Smooth muscle cell (in vitro differentiated cells): Measurements from ENCODE around the gene FER. TPM values are rescaled to one million over a fixed set of nuclear protein-coding genes. Genes with fewer than 3 reads are reported as not detected.

Experiments used
- DNase-seq: peaks from one replicate; lab custom pipeline; 2025; ENCODE audit not compliant: unreplicated experiment; lab: John Stamatoyannopoulos, UW
- H2AFZ ChIP-seq: fragments of 200-600 bp; sonication (generic); 2 replicates; pipeline ENCODE4 v1.6.0; 2016; ENCODE audit warnings: antibody characterized with exemption, low read depth, mild to moderate bottlenecking
- H3F3A ChIP-seq: fragments of 200-600 bp; sonication (generic); 2 replicates; pipeline ENCODE4 v1.6.0; 2017; ENCODE audit warnings: antibody characterized with exemption, low read depth
- H3K27ac ChIP-seq: fragments of 200-600 bp; sonication (generic); 2 replicates; pipeline ENCODE4 v1.5.1; 2016; ENCODE audit warnings: low read depth, mild to moderate bottlenecking
- H3K27me3 ChIP-seq: fragments of 200-600 bp; sonication (generic); 2 replicates; pipeline ENCODE4 v1.6.1; 2016; ENCODE audit warnings: low read depth, mild to moderate bottlenecking
- H3K36me3 ChIP-seq: fragments of 200-600 bp; sonication (generic); 2 replicates; pipeline ENCODE4 v1.5.1; 2016; ENCODE audit warnings: low read depth
- H3K4me1 ChIP-seq: fragments of 200-600 bp; sonication (generic); 2 replicates; pipeline ENCODE4 v1.5.1; 2016; ENCODE audit warnings: low read depth
- H3K4me2 ChIP-seq: fragments of 200-600 bp; sonication (generic); 2 replicates; pipeline ENCODE4 v1.6.0; 2016; ENCODE audit warnings: mild to moderate bottlenecking
- H3K4me3 ChIP-seq: fragments of 200-600 bp; sonication (generic); 2 replicates; pipeline ENCODE4 v1.5.1; 2016; ENCODE audit warnings: mild to moderate bottlenecking
- H3K79me2 ChIP-seq: fragments of 200-600 bp; sonication (generic); 2 replicates; pipeline ENCODE4 v1.6.0; 2016; ENCODE audit warnings: low read depth, mild to moderate bottlenecking
- H3K9ac ChIP-seq: fragments of 200-600 bp; sonication (generic); 2 replicates; pipeline ENCODE4 v1.6.0; 2016; ENCODE audit warnings: low read depth
- H3K9me3 ChIP-seq: fragments of 200-600 bp; sonication (generic); replicated peaks from 2 replicates; pipeline ENCODE4 v1.5.1; 2016; ENCODE audit warnings: low read depth
- H4K20me1 ChIP-seq: fragments of 200-600 bp; sonication (generic); 2 replicates; pipeline ENCODE4 v1.6.0; 2016; ENCODE audit warnings: low read depth
- WGBS: methylation state at CpG from one replicate; pipeline ENCODE4 v1.1.7; 2016; ENCODE audit warnings: low lambda C conversion rate; 5-methylcytosine and 5-hydroxymethylcytosine counted together
- polyA plus RNA-seq: library from polyadenylated mRNA; unstranded; fragments of >200 nt; fragmentation: Nextera tagmentation; extraction: Ambion mirVana; gene quantifications from 2 replicates; pipeline ENCODE4 v1.2.1, GENCODE V29; 2016
- total RNA-seq: library from RNA; depleted of rRNA; stranded (reverse); fragments of >200 nt; gene quantifications from 2 replicates; pipeline ENCODE4 v1.2.3, GENCODE V29; 2014
- TF ChIP-seq, protein P1 (sequence below): fragments of 200-600 bp; sonication (generic); IDR thresholded peaks from 2 replicates; pipeline ENCODE4 v1.5.1; 2017; ENCODE audit warnings: borderline replicate concordance, mild to moderate bottlenecking, antibody characterized with exemption; ENCODE audit not compliant: insufficient read depth, poor library complexity, severe bottlenecking

The FER gene
- total and polyA plus RNA-seq, 2 experiments from 2014 or later = 15.6 to 16.4 TPM

DNA sequence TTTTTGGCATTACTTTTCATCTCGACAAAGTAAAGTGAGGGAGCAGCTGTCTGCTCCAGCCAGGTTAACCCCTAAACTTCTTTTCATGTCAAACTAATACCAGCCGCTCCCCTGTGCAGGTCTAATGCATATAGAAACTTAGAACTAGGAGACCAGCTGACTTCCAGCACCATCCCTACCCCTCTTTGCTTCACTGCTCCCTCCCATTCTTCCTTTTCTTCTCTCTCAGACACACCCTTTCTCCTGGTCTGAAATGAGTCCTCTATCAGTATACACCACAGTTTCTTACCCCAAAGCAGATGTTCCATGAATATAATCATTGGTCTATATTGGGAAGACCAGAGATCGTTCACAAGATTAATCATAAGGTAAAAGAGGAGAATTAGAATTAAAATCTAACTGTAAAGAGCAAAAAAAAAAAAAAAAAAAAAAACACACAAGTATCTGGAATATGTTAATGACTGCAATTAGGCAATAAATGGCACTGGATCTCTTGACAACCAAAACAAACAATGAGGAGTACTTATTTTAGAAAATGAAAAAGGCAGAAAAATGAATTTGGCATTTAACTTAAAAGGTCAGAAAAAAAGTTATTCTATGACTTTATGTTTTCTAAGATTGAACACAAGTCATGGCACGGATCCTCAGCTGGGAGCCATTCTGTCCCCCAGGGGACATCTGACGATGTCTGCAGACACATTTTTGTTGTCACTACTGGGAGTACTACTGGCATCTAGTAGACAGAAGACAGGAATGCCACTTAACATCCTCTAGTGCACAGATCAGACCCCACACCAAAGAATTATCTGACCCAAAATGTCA, 452.3 kb downstream of the FER start:
- DNase-seq = no peak
- Histone ChIP-seq H3K27me3 (no peaks in the 10 kb centered on the region), H3K4me2 (no peak overlapping the region), H4K20me1 (no peaks in the 10 kb centered on the region), H3K4me3 (no peak overlapping the region), H2AFZ (no peak overlapping the region), H3K9ac (no peak overlapping the region), H3K36me3 (no peaks in the 10 kb centered on the region), H3K9me3 (peaks cover 6% of the 10 kb centered on the region), H3K4me1 (no peaks in the 10 kb centered on the region), H3K27ac (no peak overlapping the region), H3K79me2 (no peaks in the 10 kb centered on the region), H3F3A (no peaks in the 10 kb centered on the region)
- WGBS = 85% methylated on average over 5 of the region's 5 CpGs
- TF ChIP-seq, protein P1, sequence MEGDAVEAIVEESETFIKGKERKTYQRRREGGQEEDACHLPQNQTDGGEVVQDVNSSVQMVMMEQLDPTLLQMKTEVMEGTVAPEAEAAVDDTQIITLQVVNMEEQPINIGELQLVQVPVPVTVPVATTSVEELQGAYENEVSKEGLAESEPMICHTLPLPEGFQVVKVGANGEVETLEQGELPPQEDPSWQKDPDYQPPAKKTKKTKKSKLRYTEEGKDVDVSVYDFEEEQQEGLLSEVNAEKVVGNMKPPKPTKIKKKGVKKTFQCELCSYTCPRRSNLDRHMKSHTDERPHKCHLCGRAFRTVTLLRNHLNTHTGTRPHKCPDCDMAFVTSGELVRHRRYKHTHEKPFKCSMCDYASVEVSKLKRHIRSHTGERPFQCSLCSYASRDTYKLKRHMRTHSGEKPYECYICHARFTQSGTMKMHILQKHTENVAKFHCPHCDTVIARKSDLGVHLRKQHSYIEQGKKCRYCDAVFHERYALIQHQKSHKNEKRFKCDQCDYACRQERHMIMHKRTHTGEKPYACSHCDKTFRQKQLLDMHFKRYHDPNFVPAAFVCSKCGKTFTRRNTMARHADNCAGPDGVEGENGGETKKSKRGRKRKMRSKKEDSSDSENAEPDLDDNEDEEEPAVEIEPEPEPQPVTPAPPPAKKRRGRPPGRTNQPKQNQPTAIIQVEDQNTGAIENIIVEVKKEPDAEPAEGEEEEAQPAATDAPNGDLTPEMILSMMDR = no peak

DNA sequence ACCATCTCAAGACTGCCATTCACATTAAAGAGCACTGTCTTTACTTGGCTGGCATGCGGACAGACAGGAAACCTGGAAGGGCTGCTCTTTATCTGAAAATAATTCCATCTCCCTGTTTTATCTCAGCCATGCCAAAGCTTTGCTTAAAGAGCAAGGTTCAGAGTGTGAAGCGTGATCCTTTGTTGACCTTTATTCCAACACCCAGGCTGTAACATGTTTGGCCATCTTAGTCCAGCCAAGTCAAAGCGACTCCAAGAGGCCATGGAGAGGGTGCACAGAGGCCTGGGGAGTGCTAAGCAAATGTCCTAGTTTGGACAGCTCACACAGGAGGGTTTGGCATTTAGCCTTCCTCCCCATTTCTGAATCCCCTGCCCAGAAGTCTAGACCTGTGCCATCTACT, 467.3 kb downstream of the FER start:
- Histone ChIP-seq H3K27me3 (no peaks in the 10 kb centered on the region), H3K9ac (no peak overlapping the region), H3K36me3 (no peaks in the 10 kb centered on the region), H3K4me3 (no peak overlapping the region), H3F3A (no peaks in the 10 kb centered on the region), H3K4me2 (no peak overlapping the region), H3K79me2 (no peaks in the 10 kb centered on the region), H3K9me3 (no peaks in the 10 kb centered on the region), H3K4me1 (no peaks in the 10 kb centered on the region), H2AFZ (no peak overlapping the region), H3K27ac (no peak overlapping the region), H4K20me1 (no peaks in the 10 kb centered on the region)
- no peak for DNase-seq
- TF ChIP-seq, protein P1 = no peak
- WGBS = 85% methylated on average over 3 of the region's 3 CpGs

DNA sequence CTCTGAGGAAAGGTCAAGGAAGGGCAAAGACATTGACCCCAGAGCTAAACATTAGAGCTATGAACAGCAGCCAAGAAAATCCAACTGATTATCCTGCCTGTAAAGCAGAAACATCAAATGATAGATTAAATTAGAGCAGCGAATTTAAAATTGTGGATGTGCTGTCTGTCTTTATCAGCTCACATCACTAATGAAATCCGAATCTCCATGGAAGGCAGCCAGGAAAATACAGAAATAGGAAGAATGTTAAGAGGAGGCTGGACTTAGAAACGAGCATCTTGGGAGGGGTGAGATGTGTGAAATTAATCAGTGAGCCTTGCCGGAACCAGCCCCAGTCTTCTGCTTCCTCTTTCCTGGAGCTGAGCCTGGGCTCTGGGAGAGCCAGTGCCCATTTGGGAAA, 471.1 kb downstream of the FER start:
- Histone ChIP-seq H3K4me3 (no peak overlapping the region), H3K79me2 (no peaks in the 10 kb centered on the region), H2AFZ (no peak overlapping the region), H3K36me3 (no peaks in the 10 kb centered on the region), H3F3A (no peaks in the 10 kb centered on the region), H3K4me1 (no peaks in the 10 kb centered on the region), H3K9me3 (no peaks in the 10 kb centered on the region), H4K20me1 (no peaks in the 10 kb centered on the region), H3K27me3 (no peaks in the 10 kb centered on the region), H3K27ac (no peak overlapping the region), H3K4me2 (no peak overlapping the region), H3K9ac (no peak overlapping the region)
- DNase-seq = no peak
- 91% methylated on average over 4 of the region's 4 CpGs for WGBS
- TF ChIP-seq, protein P1 = no peak

DNA sequence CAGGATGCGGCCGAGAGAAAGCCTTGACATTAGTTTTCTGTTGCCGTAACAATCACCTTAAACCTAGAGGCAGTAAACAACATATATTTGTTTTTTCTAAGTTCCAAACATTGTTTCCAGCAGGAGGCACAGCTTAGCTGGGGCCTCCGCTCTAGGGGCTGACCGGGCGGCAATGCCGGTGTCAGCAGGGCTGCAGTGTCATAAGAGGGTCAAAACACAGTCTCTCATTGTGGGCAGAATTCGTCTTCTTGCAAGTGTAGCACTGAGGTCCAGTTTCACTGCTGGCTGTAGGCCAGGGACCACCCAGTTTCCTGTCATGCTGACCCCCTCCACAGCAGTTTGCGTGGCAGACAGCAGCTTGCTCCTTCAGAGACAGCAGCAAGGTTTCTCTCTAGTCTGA, 475.8 kb downstream of the FER start:
- Histone ChIP-seq H3K27ac (no peak overlapping the region), H4K20me1 (no peaks in the 10 kb centered on the region), H3K4me1 (no peaks in the 10 kb centered on the region), H3K36me3 (no peaks in the 10 kb centered on the region), H3F3A (no peaks in the 10 kb centered on the region), H3K9ac (no peak overlapping the region), H3K4me3 (no peak overlapping the region), H2AFZ (no peak overlapping the region), H3K4me2 (no peak overlapping the region), H3K79me2 (no peaks in the 10 kb centered on the region), H3K9me3 (no peaks in the 10 kb centered on the region), H3K27me3 (no peaks in the 10 kb centered on the region)
- TF ChIP-seq, protein P1 = no peak
- DNase-seq = no peak
- WGBS = 88% methylated on average over 9 of the region's 9 CpGs
